Neutrophil (primary cell): ENCODE data around the gene FFAR3.

Experiments used
- H3K27ac ChIP-seq: fragments of 200-600 bp; sonication (generic); 2 replicates; pipeline ENCODE4 v1.5.1; 2016; ENCODE audit warnings: mild to moderate bottlenecking, moderate library complexity
- H3K27me3 ChIP-seq: fragments of 200-600 bp; sonication (generic); 2 replicates; pipeline ENCODE4 v1.6.0; 2016; ENCODE audit warnings: mild to moderate bottlenecking
- H3K36me3 ChIP-seq: fragments of 200-600 bp; sonication (generic); 2 replicates; pipeline ENCODE4 v1.5.1; 2017
- H3K4me1 ChIP-seq, 2 experiments: fragments of 200-600 bp in 1 of 2; sonication (generic) in 1 of 2; 1 replicate in 1 of 2; 2 replicates in 1 of 2; pipeline versions ENCODE4 v1.5.1 to v1.6.1; 2013 to 2016; ENCODE audit warnings: low read depth in 1 of 2, low read length in 1 of 2, mild to moderate bottlenecking in 1 of 2, moderate library complexity in 1 of 2; ENCODE audit not compliant: control insufficient read depth in 1 of 2, insufficient read depth in 1 of 2
- H3K4me3 ChIP-seq, 2 experiments: fragments of 200-600 bp in 1 of 2; sonication (generic) in 1 of 2; 1 replicate in 1 of 2; 2 replicates in 1 of 2; pipeline ENCODE4 v1.5.1; 2013 to 2016; ENCODE audit warnings: low read depth in 1 of 2, low read length in 1 of 2, mild to moderate bottlenecking in 1 of 2, moderate library complexity in 1 of 2
- H3K9me3 ChIP-seq: fragments of 200-600 bp; sonication (generic); 2 replicates; pipeline ENCODE4 v1.5.1; 2016
- CTCF ChIP-seq: fragments of 200-600 bp; sonication (generic); IDR thresholded peaks from 2 replicates; pipeline ENCODE4 v1.5.1; 2016; ENCODE audit warnings: antibody characterized with exemption

Gene FFAR3

GRCh38 chr19:35315883-35316282, 42.4 kb upstream of the FFAR3 start:
- no peak overlapping the region for H3K4me3 ChIP-seq
- peaks cover 16 to 19% of the 10 kb centered on the region in 2 experiments for H3K4me1 ChIP-seq
- no peaks in the 10 kb centered on the region for H3K27me3 ChIP-seq
- H3K27ac ChIP-seq, result no peak overlapping the region
- TF ChIP-seq CTCF, result no peak
- H3K36me3 ChIP-seq, result no peaks in the 10 kb centered on the region
- H3K9me3 ChIP-seq, result no peaks in the 10 kb centered on the region

GRCh38 chr19:35316560-35316959, 41.7 kb upstream of the FFAR3 start:
- H3K9me3 ChIP-seq, result no peaks in the 10 kb centered on the region
- H3K36me3 ChIP-seq, result no peaks in the 10 kb centered on the region
- H3K27ac ChIP-seq, result no peak overlapping the region
- TF ChIP-seq CTCF, result no peak
- peaks cover 16 to 19% of the 10 kb centered on the region in 2 experiments for H3K4me1 ChIP-seq
- no peaks in the 10 kb centered on the region for H3K27me3 ChIP-seq
- no peak overlapping the region for H3K4me3 ChIP-seq

GRCh38 chr19:35317464-35318043, 40.7 kb upstream of the FFAR3 start:
- no peaks in the 10 kb centered on the region for H3K36me3 ChIP-seq
- H3K9me3 ChIP-seq, result no peaks in the 10 kb centered on the region
- no peak overlapping the region for H3K4me3 ChIP-seq
- TF ChIP-seq CTCF, result no peak
- no peaks in the 10 kb centered on the region for H3K27me3 ChIP-seq
- peaks cover 16 to 19% of the 10 kb centered on the region in 2 experiments for H3K4me1 ChIP-seq
- no peak overlapping the region for H3K27ac ChIP-seq

GRCh38 chr19:35318679-35319448, 39.4 kb upstream of the FFAR3 start:
- no peak overlapping the region for H3K27ac ChIP-seq
- peaks cover 17 to 19% of the 10 kb centered on the region in 2 experiments for H3K4me1 ChIP-seq

GRCh38 chr19:35320065-35320713, 38.1 kb upstream of the FFAR3 start:
- no peak overlapping the region for H3K27ac ChIP-seq
- no peaks in the 10 kb centered on the region for H3K27me3 ChIP-seq
- no peak for TF ChIP-seq CTCF
- peaks cover 23 to 25% of the 10 kb centered on the region in 2 experiments for H3K4me1 ChIP-seq
- H3K36me3 ChIP-seq, result no peaks in the 10 kb centered on the region
- H3K9me3 ChIP-seq, result no peaks in the 10 kb centered on the region
- no peak overlapping the region for H3K4me3 ChIP-seq

More at GRCh38 chr19:35318679-35319448, 39.4 kb upstream of the FFAR3 start:
- H3K27me3 ChIP-seq, result no peaks in the 10 kb centered on the region
- TF ChIP-seq CTCF, result no peak
- no peak overlapping the region for H3K4me3 ChIP-seq
- no peaks in the 10 kb centered on the region for H3K9me3 ChIP-seq
- no peaks in the 10 kb centered on the region for H3K36me3 ChIP-seq
